ENCODE results near the gene CDX1.

Gene CDX1

DNA sequence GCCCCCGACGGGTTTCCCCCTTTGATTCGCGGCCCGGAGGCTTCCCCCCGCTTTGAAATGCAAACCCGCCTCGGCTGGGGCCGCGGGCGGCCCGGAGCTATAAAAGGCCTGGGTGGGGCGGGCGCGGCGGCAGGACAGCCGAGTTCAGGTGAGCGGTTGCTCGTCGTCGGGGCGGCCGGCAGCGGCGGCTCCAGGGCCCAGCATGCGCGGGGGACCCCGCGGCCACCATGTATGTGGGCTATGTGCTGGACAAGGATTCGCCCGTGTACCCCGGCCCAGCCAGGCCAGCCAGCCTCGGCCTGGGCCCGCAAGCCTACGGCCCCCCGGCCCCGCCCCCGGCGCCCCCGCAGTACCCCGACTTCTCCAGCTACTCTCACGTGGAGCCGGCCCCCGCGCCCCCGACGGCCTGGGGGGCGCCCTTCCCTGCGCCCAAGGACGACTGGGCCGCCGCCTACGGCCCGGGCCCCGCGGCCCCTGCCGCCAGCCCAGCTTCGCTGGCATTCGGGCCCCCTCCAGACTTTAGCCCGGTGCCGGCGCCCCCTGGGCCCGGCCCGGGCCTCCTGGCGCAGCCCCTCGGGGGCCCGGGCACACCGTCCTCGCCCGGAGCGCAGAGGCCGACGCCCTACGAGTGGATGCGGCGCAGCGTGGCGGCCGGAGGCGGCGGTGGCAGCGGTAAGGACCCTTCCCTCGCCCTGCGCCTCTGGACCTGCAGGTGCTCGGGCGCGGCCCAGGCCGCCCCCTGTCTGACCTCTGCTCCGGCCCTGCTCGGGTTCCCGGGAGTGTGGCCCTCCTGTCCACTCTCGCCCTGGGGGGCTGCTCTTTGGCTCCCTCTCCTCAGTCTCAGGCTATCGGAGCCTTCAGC, at the start of gene CDX1:
CDX1 (plus strand) TSS at position 129 of the 862 bp plus-strand sequence; CDS start at position 228, 99 bp downstream.
- no peak for DNase-seq

DNA sequence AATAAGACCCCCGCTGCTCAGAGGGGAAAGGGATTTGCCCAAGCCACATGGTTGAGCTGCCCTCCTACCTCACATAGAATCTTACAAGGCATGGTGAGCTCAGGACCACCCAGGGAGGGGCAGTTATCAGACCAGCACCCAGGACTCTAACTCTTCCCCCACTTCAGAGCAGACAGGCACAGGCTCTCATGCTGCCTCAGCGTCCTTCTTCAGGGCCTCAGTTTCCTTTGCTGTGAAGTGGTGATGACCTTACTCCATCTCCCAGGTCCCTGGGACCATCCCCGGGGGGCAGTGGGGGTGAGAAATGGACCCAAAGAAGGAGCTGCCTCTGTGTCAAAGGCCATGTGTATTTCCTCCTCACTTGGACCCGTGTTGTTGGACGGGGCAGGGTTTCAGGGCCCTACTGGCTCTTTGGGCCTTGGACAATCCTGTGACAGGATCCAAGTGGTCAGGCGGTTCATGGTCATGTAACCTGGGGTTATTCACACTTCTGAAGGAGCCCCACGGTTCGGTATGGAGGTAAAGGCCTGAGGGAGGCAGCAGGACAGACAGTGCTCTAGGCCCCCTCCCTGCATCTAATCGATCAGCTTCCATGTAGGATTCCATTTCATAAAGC, 48.5 kb upstream of the CDX1 start:
- DNase-seq, result no peak

GRCh38 chr5:150118561-150119229, 47.9 kb upstream of the CDX1 start:
- DNase-seq, result no peak

DNA sequence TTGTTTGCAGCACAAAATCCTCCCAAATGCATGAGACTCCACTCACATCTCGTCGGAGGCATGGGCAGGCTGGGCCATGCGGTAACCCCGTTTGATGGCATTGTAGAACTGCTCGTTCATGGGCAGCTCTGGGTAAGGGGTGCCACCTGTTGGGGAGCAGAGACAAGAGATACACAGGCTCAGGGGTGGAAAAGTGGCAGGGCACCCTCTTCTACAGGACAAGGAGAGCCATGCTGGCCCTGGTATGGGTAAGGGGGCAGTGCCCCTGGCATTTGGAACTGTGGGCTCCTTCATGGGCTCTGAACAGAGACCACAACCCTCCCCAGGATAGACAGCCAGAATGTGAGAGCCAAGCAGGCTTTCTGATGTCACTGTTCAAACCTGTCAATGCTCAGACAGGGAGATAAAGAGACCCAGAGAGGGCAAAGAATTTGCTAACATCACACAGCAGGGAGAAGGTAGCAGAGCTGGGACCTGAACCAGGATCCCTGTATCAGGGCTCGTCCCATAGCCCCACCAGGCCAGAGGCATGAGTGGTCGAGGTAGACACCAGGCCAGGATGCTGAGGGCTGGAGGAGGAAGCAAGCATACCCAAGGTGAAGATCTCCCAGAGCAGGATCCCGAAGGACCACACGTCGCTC, 47.0 kb upstream of the CDX1 start:
- DNase-seq, result no peak

DNA sequence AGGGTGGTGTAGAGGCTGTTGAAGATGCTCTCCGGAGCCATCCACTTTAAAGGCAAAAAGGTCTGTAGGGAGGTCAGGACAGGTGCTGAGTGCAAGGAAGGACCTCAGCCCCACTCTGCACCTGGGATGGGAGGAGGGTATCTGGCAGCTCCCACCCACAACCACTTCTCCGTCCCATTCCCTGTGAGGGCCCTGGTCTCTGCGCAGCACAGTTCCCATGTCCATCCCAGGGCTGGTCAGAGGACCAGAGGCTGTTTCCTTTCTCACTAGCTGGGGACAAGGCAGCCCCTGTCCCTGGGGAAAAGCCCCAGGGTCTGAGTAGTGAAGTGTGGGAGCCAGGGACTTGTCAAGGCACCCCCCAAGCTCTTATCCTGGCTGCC, 46.5 kb upstream of the CDX1 start:
- no peak for DNase-seq

DNA sequence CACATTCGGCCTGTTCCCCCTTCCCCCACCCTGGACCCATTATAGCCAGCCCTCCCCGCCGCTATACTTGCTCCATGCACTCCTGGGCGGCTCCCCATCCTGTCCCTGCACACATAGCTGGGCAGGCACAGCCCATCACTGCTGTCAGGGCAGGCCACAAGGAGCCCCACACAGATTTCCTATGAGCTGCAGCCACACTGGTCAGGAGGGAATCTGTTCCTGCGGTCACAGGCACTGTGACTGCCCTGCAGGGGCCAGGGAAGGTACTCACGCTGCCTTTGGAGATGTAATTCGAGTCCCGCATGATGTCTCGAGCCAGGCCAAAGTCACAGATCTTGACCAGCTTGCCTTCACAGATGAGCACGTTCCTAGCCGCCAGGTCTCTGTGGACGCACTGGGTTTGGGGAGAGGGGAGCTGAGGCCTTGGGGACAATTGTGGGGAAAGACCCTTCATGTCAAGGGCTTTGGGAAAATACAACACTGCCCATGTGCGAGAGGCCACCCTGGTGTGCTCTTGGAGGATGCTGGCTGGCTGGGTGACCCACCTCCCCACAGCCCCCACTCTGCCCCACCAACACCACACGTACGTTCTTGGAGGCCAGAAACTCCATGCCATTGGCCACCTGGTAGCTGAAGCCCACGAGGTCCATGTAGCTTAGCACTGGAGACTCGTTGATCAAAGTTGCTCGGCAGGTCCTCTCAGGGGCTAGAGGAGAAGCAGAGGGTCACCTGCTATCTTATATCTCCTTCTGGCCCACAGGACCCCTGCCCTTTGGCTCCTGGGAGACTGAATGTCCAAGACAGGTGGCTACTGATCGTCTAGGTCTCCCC, 45.7 kb upstream of the CDX1 start:
- DNase-seq, result no peak

DNA sequence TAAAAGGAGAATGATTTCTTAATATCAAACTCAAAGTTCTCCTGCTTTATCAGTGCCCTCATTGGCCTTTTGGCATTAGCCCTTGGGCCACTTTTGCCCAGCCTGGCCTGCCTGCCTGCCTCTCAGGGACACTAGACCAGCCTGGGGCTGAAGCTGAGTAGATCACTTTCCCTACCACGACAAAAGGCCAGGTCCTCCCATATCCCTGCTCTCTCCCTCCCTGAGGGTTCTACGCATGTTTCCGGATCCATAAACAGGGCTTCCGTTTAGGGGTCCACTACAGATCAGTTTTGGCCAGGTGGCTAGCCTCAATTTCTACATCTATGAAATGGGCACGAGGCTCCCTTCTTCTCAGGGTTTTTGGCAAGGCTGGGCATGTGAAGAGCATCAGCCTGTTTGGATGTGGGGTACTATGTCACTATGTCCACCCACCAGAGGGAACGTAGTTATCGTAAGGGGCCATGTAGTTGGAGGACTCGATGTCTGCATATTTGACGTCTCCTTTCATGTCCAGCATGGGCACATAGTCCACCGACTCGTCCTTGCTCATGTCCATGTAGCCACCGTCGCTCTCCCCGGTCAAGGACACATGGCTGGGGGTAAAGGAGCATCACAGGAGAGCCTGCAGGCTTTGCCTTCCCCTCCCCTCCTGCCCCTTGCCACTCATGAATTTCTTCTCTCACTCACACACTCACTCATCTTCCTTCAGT, 45.0 kb upstream of the CDX1 start:
- DNase-seq, result no peak

DNA sequence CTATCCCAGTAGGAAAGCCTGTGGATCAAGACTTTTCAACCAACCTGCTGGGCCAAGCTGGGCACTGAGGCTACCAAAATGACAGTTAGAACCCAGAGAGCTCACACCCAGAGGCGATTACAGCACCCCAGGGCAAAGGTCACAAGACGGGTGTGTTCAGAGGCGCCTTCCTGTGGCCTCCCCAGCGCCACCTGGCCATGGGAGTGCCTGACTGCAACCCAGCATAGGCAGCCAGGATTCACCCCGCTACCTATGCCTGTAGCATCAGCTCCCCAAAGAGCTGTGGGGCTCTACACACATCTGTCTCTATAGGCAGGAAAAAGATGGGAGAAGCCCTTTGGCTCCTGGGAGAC, 44.4 kb upstream of the CDX1 start:
- DNase-seq, result peak in 1 of 2 donors; percentile 49

DNA sequence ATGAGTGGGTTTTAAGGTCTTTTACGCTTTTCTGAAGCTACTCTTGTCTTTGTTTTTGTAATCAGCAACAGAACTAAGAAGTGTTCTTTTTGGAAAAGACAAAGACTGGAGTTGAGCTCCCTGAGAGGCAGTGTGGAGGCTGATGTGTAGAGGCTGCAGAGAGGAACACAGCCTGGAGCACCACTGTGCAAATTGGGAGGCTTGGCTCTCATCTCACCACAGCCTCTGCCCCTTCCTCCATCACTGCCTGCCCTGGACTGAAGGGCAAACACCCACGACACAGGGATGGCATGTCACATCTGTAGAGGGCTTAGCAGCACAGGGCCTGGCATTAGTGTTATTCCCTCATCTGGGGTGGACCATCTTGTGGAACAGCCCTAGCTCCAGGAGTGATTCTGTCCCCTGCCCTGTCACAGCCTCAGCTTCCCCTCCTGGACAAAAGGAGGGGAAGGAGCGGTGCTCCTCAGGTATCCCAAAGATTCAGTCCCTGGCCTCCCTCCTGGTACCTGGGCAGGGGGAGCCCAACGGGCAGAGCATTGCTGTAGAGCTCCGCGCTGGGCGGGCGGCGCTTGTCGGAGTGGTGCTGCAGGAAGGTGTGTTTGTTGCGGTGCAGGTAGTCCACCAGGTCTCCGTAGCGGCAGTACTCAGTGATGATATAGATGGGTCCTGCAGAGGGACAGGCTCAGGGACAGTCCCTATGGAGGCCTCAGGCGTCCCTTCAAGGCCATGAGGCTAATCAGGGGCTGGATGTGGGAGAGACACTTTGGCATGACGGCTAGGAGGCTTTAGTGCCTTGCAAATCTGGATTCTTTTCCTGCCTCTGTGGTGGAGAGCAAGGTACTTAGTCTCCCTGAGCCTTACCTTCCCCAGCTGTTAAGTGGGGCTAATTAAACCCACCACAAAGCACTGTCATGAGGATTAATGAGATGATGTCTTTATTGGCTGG, 43.8 kb upstream of the CDX1 start:
- no peak for DNase-seq

- no peak for DNase-seq
These were observed 43.0 kb upstream of the CDX1 start for GRCh38 chr5:150123542-150123941.

GRCh38 chr5:150124111-150124557, 42.4 kb upstream of the CDX1 start:
- DNase-seq, result no peak

GRCh38 chr5:150124596-150124995, 42.0 kb upstream of the CDX1 start:
- no peak for DNase-seq

GRCh38 chr5:150125334-150125733, 41.2 kb upstream of the CDX1 start:
- DNase-seq, result no peak

- DNase-seq, result no peak
These were observed 40.2 kb upstream of the CDX1 start for GRCh38 chr5:150126199-150126920.

DNA sequence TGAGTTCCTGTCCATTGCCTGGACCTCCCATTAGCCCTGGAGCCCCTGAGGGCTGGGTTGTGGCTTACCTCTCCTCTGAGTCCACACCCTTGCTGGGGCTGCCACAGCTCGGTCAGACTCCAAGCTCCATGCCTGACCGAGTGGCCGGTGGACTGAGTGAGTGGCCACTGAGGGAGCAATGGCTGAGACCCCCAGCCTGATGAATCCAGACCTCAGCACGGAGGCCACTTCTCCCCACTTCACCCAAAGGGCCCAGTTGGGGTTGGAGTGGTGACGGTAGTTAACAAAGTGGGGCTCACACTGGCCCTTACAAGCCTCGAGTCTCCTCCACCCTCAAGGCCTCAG, 39.7 kb upstream of the CDX1 start:
- DNase-seq, result no peak

DNA sequence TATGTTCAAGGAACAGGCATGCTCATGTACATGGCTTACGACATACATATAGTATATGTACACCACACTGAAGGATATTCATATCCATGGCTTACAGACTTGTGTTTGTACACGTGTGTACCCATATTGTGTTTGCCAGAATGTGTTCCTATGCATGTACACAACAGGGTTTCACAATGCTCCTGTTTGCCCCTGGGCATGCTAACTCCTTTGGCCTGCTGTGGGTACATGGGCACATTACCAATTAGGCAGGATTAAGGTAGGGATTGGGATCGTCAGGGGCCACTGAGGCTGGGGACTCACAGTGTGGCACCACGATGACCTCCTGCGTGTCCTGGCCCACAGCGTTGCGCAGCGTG, 37.1 kb upstream of the CDX1 start:
- no peak for DNase-seq

DNA sequence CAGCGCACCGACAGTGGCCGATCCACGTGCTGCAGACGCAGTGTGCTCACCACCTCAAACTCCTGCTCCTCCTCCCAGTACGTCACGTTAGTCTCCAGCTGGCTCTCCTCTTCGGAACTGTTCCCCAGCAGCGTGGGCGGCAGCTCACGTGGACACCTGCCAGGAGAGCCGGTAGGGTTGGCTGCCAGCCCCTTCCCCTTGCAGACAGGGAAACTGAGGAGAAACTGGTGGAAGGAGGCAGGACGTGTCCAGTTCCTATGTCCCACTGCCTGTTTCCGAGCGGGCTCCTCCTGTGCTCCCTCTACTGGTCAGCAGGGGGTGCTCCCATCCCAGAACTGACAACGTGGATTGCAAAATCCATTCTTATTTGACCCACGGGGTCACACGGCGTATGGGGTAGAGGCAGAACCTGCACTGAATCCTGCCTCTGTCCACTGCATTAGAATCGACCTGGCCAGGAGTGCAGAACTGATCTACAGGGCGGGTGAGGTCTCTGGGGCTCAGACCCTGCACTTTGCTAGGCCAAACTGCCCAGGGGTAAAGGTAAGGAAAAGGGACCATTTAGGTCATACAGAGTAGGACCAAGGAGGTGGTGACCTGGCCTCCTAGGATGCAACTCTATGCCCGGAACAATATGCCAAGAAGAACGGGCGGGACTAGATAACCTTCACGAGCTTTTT, 36.6 kb upstream of the CDX1 start:
- peak; percentile 45 to 48 for DNase-seq

GRCh38 chr5:150130493-150130922, 36.1 kb upstream of the CDX1 start:
- no peak for DNase-seq

DNA sequence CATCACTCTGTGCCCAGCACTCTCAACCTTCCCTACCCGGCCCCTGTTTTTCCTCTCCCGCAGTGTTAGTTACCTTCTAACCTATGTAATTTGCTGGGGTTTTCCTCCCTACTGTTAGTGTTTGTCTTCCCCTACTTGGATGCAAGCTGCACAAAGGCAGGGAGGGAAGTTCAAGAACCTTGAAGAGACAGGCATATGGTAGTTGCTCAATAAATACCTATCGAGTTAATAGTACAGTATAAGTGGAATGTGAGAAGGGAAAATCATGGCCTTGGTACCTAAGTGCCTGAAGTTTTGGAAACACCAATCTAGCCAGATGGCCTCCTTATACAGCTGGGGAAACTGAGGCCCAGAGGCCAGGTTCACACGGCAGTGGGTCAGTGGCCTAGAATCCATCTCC, 35.1 kb upstream of the CDX1 start:
- DNase-seq, result no peak
